Measurements from ENCODE around the gene PPP1R1C.

The PPP1R1C gene

DNA sequence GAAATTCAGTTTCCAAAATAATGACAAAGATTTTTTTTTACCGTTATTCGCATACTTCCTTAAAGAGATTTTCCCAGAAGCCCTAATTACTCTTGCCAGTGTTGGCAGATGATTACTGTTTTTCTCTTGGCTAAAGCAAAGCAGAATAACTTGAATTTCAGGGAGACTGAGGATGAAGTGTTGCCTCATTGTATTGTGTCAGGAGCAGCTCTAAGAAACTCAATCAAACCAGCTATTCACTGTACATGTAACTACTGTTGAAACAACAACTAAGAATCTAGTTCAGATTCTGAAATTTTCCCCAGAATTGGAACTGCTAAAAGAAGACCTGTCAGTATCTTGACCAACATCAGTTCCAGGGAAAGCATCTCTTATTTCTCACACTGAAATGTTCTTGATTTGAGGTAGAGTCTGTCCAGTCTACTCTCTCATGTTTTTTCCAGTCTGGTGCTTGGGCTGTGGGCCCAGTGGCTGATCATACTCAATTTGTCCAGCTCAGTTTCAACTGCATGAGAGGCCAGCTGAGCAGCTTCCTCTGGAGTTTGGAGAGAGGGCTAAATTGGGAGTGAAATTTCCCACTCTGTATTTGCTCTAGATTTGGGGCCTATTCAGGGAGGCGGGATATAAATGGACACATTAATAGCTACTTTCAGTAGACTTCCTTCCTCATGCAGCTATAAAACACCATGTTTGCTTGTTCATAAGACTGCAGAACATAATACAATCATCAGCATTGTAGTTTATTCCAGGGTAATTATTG, 78.5 kb downstream of the PPP1R1C start:
- no peak for DNase-seq (ENCODE audit: low read depth)

DNA sequence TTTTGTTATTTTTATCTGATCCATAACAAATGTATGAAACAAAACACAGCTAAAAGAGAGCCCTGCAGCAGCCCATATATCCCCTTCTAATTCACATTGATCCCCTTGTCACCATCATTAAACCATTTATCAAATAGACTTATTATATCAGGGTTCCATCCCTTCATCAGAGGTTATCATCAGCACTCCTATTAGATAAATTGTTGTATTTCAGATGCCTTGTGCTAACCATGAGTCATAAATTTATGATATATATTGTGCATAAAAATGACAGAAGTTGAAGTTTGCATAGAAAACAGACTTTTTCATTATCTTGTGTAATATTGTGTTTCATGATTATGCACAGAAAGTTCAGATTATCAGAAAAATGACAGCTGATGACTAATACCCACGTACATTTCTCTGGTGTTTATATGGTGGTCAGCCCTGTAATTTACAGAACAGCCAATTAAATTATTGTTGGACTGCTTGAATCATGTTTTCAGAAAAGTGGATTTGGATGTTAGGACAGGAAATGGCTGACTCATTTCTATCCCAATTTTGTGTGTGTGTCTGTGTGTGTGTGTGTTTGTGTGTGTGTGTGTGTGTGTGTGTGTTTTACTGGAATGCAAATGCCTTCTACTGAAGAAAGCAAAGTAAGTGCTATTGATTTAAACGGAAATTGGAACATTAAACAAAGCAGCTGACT, 80.9 kb downstream of the PPP1R1C start:
- peak; percentile 92 for DNase-seq (ENCODE audit: low read depth)

DNA sequence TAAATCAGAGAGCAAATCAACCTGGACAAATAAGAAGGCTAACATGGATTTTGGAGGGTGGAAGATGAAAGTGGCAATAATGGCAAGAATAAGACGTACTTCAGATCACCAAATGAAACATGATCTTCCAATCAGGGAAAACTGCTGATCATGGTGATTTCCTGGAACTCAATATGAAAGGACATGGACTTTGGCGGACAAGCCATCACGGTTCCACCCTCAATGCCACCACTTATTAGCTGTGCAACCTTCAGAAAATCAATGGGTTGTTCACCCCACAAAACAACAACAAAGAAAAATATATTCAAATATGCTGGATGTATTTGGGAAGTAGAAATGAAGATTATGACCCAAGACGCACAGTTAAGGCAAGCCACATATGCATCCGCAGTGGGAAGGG, 81.7 kb downstream of the PPP1R1C start:
- no peak for DNase-seq (ENCODE audit: low read depth)

DNA sequence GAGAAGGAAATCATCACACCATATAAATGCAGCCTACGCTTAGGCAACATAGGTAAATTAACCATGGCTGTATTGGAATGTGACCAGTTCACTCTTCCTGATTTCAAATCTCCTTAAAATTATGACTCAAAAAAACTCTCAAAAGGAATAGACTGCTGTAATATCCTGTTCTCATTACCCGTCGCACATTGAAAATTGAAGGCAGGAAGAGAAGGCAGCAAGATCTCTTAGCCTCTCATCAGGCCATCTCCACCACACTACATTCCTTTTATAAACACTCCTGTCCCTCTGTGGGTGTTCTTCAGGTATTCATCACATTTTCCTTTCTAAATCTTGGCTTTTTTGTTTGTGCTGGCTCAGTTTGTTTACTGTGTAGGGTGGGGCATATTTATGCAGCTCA, 83.2 kb downstream of the PPP1R1C start:
- DNase-seq (ENCODE audit: low read depth), result peak; percentile 4

DNA sequence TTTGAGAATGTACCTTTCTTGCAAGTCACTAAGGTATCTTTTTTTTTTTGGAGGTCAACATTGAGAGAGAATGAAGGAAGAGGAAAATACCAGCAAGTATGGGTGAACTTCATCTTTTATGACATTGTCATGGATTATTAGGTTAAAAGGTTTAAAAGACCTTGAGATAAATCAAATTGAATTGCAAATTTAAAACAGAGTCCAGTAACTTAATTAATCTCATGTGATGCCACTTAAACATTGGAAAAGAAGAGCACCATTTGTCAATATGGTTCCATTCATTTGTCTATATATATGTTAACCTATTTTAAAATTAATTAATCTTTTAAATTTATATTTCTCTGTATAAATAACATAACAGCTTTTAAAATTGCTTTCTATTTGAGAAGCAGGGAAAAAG, 83.8 kb downstream of the PPP1R1C start:
- DNase-seq (ENCODE audit: low read depth), result no peak

DNA sequence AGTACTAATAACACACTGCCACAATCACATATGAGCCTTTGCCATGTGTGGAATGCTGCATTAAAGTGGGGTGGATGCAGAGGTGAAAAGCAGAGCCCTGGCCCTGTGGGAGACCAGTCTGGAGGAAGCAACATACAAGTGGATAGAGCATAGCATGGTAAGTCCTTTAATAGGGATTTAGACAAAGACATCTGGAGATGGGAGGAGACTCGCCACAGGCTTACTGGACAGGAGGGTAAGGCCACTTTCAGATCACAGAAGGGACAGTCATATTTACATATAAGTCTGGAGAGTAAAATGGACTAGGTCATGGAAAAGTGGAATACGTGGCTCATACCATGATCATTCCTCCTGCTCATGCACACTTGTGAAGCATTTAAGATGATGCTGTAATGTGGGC, 84.3 kb downstream of the PPP1R1C start:
- DNase-seq (ENCODE audit: low read depth), result no peak

DNA sequence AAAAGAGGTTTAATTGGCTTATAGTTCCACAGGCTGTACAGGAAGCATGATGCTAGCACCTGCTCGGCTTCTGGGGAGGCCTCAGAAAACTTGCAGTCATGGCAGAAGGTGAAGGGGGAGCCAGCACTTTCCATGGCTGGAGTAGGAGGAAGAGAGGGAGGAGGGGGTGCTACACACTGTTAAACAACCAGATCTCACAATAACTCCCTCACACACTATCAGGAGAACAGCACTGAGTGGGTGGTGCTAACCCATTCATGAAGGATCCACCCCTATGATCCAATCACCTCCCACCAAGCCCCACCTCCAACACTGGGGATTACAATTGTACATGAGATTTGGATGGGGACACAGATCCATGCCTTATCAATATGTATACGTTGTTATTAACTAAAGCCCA, 85.1 kb downstream of the PPP1R1C start:
- DNase-seq (ENCODE audit: low read depth), result no peak

DNA sequence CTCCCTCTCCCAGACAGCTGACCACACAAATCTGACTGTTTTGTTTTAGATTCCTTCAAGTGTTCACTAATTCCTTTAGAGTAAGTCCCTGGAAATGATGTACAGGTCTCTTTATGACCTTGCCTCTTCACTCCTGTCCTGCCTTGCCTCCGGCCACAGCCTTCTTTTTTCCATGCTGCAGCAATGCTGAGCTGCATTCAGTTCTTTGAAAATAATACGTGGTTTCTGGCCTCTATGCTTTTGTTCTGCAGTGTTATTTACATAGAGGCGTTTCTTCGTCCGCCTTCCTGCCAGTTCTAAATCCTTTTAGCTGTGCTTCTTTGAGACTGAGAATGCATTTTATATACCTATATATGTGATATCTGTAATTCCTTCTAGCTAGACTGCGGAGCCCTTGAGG, 87.2 kb downstream of the PPP1R1C start:
- DNase-seq (ENCODE audit: low read depth), result no peak

DNA sequence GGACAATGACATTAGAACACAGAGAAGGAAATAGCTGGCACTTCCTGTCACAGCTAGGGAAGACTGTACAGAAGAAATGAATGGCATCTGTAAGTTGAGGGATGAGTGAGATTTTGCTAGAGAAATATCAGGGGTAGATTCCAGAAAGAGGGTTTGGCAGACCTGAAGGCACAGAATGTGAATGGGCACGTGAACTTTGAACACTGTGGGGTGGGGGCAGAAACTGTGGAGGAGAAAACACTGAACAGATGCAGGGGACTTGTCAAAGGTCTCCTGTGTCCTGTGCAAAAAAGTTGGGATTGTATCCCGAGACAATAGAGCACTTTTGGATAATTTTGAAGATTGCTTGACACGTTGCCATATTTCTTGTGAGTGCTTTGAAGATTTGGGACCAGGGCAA, 88.0 kb downstream of the PPP1R1C start:
- no peak for DNase-seq (ENCODE audit: low read depth)

DNA sequence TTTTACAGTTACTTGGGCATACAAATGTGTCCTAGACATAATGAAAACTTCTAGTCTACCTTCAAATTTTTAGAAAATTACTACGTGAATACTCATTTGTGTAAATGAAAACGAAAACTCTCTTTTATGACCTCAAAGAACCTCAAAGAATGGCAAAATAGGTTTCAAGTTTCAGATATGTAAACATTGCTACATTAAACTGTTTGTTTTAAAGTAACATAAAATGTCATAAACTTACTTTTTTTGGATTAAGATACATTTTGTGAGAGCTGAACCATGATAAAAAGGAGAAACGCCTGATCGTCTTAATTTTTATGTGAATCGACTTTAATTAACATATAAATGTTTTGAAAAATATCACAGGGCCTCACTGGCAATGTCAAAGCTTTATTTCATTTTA, 91.4 kb downstream of the PPP1R1C start:
- DNase-seq (ENCODE audit: low read depth), result no peak

DNA sequence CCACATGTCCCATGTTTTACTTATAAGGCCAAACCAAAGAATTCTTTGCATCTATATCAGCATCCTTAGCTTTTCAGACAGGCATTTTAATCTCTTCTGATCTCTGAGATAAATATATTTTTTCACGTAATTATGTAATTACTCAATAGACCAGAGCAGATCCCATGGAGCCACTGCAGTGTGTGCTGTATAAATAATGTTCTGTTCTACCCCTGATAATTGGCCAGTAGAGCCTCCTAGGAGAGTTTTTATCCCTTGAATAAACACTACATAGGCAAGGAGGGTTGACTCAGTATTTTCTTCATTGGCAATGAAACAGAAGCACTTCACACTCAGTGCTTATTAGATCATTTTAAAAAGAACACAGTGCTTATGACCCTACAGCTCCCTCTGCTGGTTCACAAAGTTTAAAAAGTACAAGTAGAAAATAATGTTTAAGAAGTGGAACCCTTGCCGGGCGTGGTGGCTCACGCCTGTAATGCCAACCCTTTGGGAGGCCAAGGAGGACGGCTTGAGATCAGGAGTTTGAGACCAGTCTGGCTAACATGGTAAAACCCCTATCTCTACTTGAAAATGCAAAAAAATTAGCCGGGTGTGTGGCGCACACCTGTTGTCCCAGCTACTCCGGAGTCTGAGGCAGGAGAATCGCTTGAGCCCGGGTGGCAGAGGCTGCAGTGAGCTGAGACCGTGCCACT, 91.9 kb downstream of the PPP1R1C start:
- peak; percentile 79 for DNase-seq (ENCODE audit: low read depth)

DNA sequence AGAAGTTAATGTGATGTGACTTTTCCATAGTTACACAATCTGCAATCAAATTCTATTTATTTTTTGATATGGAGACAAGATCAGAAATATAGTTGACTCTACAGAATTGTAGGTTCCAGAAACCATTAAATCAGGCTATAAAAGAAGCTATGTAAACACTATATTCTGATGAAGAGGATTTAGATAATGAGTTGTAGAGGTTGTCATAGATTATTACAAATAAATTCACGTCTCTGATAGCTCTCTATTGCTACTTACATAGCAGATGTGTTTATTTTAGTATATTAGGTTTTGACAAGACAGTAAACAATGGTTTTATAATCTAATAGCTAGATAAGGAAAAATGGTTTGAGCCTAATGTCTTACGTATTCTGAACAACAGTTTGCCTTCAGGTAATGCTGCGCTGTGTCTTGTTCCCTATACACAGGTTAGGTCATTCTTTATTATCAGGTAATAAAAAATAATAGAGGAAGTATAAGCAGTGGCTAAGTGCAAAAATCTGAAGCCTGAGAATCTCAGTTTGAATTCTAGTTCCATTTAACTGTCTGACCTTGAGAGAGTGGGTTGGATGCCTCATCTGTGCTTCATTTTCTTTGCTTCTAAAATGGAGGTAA, 93.4 kb downstream of the PPP1R1C start:
- no peak for DNase-seq (ENCODE audit: low read depth)

DNA sequence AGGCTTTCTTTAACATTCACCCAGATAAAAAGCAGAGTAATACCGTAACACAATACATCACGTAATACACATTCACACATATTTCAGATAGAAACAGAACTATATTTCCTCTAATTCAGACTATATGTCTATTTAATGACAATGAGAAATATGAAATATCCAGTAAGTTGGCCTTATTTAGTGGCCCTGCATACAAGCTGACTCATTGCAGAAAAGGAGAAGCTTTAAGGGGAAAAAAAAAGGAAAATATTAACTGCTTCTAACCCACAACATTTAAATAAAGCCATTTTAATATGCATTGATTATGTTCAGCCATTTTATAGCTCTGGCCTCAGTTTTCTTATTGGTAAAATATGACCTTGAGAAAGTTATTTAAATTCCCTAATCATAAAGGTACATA, 94.8 kb downstream of the PPP1R1C start:
- DNase-seq (ENCODE audit: low read depth), result no peak

DNA sequence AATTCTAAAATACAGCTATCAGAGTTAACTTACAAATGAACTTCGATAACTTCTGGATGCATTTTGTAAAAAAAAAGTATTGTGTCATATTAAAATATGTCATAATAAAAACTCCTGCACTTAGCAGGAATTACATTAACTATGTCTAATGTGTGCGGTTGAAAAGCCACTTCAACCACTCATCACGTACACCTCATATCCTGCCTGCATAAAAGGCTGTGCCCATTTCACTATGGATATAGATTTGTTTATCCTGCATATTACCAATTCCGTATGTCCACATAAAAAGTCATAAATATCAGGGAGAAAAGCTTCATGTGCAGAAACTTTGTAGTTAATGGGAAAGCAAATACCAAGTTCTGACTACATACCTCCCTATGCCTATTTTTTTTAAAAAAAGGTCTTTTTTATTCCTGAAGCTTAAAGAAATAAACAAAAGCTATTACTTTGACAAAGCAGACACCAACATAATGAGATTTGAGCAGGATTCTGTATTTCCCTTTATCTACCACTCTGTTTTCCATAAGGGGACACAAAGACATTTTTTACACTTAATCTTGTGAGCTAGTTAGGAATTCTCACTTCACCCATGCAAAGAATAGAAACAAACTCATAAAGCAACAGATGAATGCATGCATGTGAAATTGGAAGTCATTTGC, 96.1 kb downstream of the PPP1R1C start:
- no peak for DNase-seq (ENCODE audit: low read depth)

DNA sequence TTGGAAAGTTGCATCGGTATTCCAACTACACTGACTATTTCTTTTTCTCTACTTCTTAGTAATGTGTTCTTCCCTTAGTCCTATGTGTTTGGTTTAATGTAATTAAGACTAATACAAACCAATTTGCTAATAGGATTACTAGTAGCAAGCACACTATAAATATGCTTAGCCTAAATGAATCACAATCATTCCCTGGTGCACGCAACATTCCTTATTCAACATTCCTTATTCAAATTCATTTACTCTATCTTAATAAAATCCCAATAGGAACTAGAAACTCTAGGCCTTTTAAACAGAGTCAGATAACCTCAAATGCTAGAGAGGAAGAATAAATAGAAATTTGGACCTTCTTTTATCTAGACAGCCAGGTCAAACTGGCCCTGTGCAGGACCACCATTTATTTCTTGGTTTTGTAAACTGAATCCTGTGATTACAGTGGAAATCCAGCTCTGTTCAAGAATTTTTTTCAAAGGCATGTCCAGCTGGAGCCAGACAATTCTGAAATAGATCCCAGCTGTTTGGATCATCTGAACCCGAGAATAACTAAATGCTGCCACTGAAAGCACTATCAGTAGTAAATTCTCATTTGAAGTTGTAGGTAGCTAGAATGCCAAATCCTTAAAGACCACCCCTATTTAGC, 103.1 kb downstream of the PPP1R1C start:
- no peak for DNase-seq (ENCODE audit: low read depth)

DNA sequence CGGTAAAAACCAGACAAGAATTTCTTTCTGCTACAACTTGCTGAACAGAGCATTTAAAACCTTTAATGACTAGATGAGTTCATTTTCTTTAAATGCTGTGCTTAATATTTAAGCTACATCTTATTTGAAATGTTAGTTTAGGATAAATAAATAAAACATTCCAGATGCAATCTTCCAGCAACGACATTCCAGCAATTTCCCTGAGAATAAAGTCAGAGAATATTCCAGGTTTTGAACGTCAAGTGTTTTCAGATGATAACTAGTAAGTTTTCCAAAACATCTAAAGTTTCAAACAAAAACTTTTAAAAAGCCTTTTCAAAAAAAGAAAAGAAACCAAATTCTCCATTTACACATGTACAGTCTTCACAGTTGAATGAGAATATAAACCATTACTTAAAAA, 104.8 kb downstream of the PPP1R1C start:
- no peak for DNase-seq (ENCODE audit: low read depth)

DNA sequence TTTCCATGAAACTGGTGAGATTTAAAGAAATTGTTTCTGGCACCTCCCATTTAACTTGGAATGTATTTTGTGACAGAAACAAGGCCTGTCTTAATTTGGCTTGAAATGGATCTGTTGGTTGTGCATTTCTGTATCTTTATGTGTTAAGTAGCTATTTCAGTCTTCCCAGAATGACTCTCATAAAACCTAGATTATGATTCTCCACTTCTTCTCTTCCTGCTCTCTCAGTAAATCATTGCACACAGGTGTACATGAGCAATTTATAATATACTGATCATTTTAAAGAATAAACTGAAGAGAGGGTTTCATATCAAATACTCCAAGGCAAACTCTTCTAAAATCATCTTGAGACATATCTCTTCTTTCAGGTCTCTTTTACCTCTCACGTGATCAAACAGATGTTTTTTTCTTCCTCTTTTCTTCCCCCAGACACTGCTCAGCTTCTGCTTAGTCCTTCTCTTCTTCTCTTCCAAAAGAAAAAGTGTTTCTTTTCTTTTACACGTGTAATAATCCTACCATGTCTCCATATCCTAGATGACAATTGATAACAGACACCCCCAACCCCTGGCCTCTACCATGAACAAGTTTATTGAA, 112.0 kb downstream of the PPP1R1C start:
- no peak for DNase-seq (ENCODE audit: low read depth)

DNA sequence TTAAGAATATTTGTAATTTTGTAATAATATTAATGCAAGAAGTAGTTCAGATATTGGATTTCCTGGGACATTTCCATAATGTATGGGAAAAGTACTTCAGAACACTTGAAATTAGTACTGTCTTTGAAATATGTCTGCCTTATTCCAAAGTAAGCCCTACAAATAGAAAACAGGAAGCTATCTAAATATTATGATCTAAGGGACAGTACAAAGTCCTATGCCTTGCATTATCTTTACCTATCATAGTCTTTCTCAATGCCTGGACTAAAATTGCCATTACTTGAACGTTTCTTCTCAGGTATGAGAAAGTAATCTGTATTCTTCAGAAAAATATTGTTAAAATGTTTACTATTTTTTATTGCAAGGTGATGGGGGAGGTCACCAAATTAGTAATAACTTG, 113.0 kb downstream of the PPP1R1C start:
- no peak for DNase-seq (ENCODE audit: low read depth)

DNA sequence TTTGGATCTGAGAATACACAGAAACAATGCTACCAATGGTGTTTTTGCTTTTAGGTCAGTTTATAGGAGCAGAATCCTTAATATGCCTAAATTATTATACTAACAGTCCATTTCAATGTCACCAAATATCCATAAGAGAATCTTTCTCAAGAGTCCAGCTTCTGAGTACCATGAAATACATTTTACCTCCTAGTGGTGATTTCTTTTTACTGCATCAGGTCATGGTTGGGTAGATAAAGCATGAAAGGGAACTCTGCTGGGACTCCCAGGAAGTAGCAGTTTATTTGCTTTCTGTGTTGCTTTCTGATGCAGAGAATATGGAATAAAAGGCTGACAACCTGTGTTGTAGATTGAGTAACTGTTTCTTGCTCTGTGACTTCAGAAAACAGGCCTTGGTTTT, 115.6 kb downstream of the PPP1R1C start:
- DNase-seq (ENCODE audit: low read depth), result no peak

DNA sequence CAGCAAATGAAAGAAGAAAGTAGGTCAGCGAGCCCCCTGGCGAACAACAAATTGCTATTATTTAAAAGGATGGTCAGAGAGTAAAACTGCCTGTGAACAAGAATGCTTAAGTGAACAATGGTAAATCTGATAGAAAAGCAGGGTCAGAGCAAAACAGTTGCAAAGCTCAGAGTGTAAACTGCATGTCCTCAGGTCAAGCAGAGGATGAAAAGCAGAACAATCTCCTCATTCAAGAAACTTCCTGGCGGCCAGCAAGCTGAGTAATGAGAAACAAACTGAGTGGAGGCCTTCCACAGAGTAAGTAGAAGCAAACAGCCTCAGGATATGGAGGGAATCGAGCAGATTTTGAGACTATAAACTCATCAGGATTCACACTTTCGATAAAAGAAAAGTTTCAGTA, 117.9 kb downstream of the PPP1R1C start:
- DNase-seq (ENCODE audit: low read depth), result no peak

DNA sequence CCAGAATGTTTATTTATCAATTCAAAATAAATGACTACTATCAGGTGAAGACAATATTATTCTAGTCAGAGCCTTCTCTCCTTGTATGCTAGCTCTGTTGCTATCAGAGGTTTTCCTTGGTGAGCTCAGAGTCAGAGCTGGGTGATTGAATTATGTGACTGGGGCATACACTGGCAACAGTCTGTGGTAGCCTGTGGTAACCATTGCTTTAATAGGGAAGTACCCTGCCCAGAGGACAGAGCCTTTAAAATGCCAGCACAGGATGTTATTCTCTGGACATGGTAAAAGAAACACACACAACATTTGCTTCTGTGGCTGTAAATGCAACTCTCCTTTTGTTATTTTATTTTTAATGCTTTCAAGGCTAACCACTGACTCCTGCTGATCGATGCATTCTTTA, 124.7 kb downstream of the PPP1R1C start:
- DNase-seq (ENCODE audit: low read depth), result no peak
